ENCODE measurements around the gene C15orf62.

GRCh38 chr15:40731034-40731433 lies 38.7 kb upstream of the C15orf62 start:
- no peak for TF ChIP-seq CTCF (IDR thresholded peaks at IDR 0.05)
- no peak for TF ChIP-seq POLR2A (IDR thresholded peaks at IDR 0.05)

All from breast epithelium (tissue), 3 donors.